Esophagus muscularis mucosa (tissue), 4 donors: ENCODE data around the gene ST3GAL5. TPM values are rescaled to one million over a fixed set of nuclear protein-coding genes. Genes with fewer than 3 reads are reported as not detected.
A peak's percentile ranks its signal among the peaks of the same experiment; 100 is the strongest.

Source experiments
- DNase-seq: peaks from one replicate; pipeline ENCODE4 v3.0.0-alpha.2; 2017; ENCODE audit errors: extremely low spot score
- H3K27ac ChIP-seq, 4 donors: fragments of 200-600 bp; sonication (generic); replicated peaks in 1 of 4; 1 replicate in 3 of 4; 2 replicates in 1 of 4; pipeline ENCODE4 v1.5.1; 2016 to 2019; ENCODE audit warnings: mild to moderate bottlenecking in 1 of 4
- H3K27me3 ChIP-seq, 4 donors: fragments of 200-600 bp; sonication (generic); one replicate each; pipeline versions ENCODE4 v1.5.1 to v1.6.0; 2016 to 2019
- H3K36me3 ChIP-seq, 4 donors: fragments of 200-600 bp; sonication (generic); one replicate each; pipeline ENCODE4 v1.5.1; 2016 to 2019
- H3K4me1 ChIP-seq, 4 donors: fragments of 200-600 bp; sonication (generic); one replicate each; pipeline ENCODE4 v1.5.1; 2016 to 2019
- H3K4me3 ChIP-seq, 4 donors: fragments of 200-600 bp; sonication (generic); 1 replicate in 2 of 4; 2 replicates in 2 of 4; pipeline ENCODE4 v1.5.1; 2016 to 2019; ENCODE audit warnings: mild to moderate bottlenecking in 4 of 4, moderate library complexity in 1 of 4
- H3K9me3 ChIP-seq, 4 donors: fragments of 200-600 bp; sonication (generic); 1 replicate in 3 of 4; 2 replicates in 1 of 4; pipeline ENCODE4 v1.5.1; 2016 to 2019
- EP300 ChIP-seq: sonication (generic); formaldehyde crosslinking; IDR thresholded peaks from one replicate; pipeline ENCODE4 v1.6.1; 2017; ENCODE audit warnings: antibody characterized with exemption
- POLR2A ChIP-seq: fragments of 450-650 bp; IDR thresholded peaks from one replicate; pipeline ENCODE4 v1.6.1; 2017; ENCODE audit warnings: antibody characterized with exemption, moderate library complexity, mild to moderate bottlenecking, low read depth
- POLR2AphosphoS5 ChIP-seq, 2 donors: sonication (generic); formaldehyde crosslinking; IDR thresholded peaks; one replicate each; pipeline ENCODE4 v1.6.1; 2017; ENCODE audit warnings: antibody characterized with exemption in 2 of 2
- WGBS: methylation state at CpG from one replicate; pipeline ENCODE4 v1.1.5; 2018; 5-methylcytosine and 5-hydroxymethylcytosine counted together
- intact Hi-C: fragments of 100-400 bp; cut with DNase I; formaldehyde crosslinking; loops from one replicate; pipeline ENCODE4 v1.15.1; 2023
- total RNA-seq, 4 donors: library from RNA; depleted of rRNA; stranded (reverse); fragments of >200 nt; gene quantifications; one replicate each; pipeline versions ENCODE4 v1.1.0 to v1.2.1, GENCODE V29; 2016
- TF ChIP-seq, protein P1 (sequence below), 3 experiments: fragments of 200-600 bp in 2 of 3; fragments of 450-650 bp in 1 of 3; sonication (generic) in 2 of 3; IDR thresholded peaks; one replicate each; pipeline ENCODE4 v1.5.1; 2017 to 2019; ENCODE audit warnings: antibody characterized with exemption in 3 of 3, mild to moderate bottlenecking in 2 of 3, moderate library complexity in 1 of 3

The ST3GAL5 gene
- total RNA-seq, 4 donors from 2014 or later: 11.3 to 21.6 (median 19.4) TPM

DNA sequence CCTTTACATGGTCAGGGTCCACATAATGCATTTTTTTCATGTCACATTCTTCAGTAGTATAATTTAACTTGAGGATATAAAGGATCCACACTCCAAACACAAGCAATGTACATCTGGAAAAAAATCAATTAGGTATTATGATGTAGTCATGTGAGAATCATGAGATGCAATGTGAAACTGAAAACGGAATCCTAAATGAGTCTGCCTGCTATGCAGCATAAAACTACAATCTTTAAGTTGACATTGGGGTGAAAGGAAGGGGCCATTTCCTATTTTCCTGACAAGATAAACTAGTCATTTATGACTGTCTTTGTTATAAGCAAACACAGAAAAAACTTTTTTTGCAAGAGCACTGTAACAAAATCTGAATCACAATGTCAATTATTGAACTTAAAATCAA, 27.6 kb downstream of the ST3GAL5 start:
- H3K4me3 ChIP-seq: no peak overlapping the region
- TF ChIP-seq, protein P1, sequence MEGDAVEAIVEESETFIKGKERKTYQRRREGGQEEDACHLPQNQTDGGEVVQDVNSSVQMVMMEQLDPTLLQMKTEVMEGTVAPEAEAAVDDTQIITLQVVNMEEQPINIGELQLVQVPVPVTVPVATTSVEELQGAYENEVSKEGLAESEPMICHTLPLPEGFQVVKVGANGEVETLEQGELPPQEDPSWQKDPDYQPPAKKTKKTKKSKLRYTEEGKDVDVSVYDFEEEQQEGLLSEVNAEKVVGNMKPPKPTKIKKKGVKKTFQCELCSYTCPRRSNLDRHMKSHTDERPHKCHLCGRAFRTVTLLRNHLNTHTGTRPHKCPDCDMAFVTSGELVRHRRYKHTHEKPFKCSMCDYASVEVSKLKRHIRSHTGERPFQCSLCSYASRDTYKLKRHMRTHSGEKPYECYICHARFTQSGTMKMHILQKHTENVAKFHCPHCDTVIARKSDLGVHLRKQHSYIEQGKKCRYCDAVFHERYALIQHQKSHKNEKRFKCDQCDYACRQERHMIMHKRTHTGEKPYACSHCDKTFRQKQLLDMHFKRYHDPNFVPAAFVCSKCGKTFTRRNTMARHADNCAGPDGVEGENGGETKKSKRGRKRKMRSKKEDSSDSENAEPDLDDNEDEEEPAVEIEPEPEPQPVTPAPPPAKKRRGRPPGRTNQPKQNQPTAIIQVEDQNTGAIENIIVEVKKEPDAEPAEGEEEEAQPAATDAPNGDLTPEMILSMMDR (IDR thresholded peaks at IDR 0.05): no peak
- TF ChIP-seq POLR2A (no peak), POLR2AphosphoS5 (IDR thresholded peaks at IDR 0.05) (no peak), EP300 (no peak)
- peaks cover 0 to 32% (median 2%) of the 10 kb centered on the region in 4 donors for H3K36me3 ChIP-seq
- H3K27ac ChIP-seq: no peak overlapping the region
- 50% methylated on average over 1 of the region's 1 CpG for WGBS
- intact Hi-C loops: no loop called here
- H3K4me1 ChIP-seq: peaks cover 0 to 13% (median 7%) of the 10 kb centered on the region in 4 donors
- no peaks in the 10 kb centered on the region for H3K9me3 ChIP-seq
- no peaks in the 10 kb centered on the region for H3K27me3 ChIP-seq
- no peak for DNase-seq

DNA sequence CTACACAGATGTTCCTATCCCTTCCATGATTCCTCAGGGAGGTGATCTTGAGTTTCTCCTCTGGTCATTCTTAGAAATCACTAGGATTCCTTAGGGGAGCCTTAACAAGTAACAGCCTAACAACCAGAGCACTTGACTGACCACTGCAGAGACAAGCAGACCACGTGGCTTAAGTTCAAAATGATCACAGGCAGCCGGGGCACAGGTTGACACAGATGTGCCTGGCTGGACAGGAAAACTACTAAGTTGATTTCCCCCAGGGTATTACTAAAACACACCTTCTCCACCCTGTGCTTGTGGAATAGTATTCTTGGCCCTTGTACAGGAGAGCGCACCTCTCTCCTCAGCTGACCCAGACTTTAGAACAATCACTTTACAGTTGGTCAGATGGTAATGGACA, 29.9 kb downstream of the ST3GAL5 start:
- peaks cover 0 to 32% (median 2%) of the 10 kb centered on the region in 4 donors for H3K36me3 ChIP-seq
- WGBS: 75% methylated on average over 3 of the region's 3 CpGs
- TF ChIP-seq, protein P1 (IDR thresholded peaks at IDR 0.05): no peak
- no peak for TF ChIP-seq POLR2A
- no peak for TF ChIP-seq EP300
- no peak for TF ChIP-seq POLR2AphosphoS5 (IDR thresholded peaks at IDR 0.05)

DNA sequence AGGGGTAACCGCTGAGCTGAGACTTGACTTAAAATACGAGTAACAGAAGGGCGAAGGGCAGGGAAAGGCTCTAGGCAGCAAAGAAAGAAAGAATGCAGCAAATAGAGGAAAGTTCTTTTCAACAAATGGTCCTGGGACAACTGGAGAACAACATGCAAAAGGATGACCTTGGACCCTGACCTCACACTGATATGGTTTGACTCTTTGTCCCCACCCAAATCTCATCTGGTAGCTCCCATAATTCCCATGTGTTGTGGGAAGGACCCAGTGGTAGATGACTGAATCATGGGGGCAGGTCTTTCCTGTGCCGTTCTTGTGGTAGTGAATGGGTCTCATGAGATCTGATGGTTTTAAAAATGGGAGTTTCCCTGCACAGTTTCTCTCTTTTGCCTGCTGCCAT, 33.9 kb downstream of the ST3GAL5 start:
- DNase-seq: peak; percentile 42
- 96% methylated on average over 4 of the region's 4 CpGs for WGBS
- peaks cover 4 to 21% (median 9%) of the 10 kb centered on the region in 4 donors for H3K4me1 ChIP-seq
- intact Hi-C loops: no loop called here
- no peak for TF ChIP-seq POLR2A
- TF ChIP-seq POLR2AphosphoS5 (IDR thresholded peaks at IDR 0.05): no peak
- TF ChIP-seq, protein P1 (IDR thresholded peaks at IDR 0.05): no peak
- no peak for TF ChIP-seq EP300
- no peak overlapping the region for H3K27ac ChIP-seq
- H3K4me3 ChIP-seq: no peak overlapping the region
- no peaks in the 10 kb centered on the region for H3K9me3 ChIP-seq
- H3K36me3 ChIP-seq: peaks cover 0 to 43% (median 13%) of the 10 kb centered on the region in 4 donors
- no peaks in the 10 kb centered on the region for H3K27me3 ChIP-seq

More for the DNA sequence above, 29.9 kb downstream of the ST3GAL5 start:
- Histone ChIP-seq H3K4me1 (peaks cover 0 to 4% (median 0%) of the 10 kb centered on the region in 4 donors), H3K4me3 (no peak overlapping the region), H3K27me3 (no peaks in the 10 kb centered on the region), H3K9me3 (no peaks in the 10 kb centered on the region), H3K27ac (no peak overlapping the region)
- intact Hi-C loops: no loop called here
- no peak for DNase-seq

DNA sequence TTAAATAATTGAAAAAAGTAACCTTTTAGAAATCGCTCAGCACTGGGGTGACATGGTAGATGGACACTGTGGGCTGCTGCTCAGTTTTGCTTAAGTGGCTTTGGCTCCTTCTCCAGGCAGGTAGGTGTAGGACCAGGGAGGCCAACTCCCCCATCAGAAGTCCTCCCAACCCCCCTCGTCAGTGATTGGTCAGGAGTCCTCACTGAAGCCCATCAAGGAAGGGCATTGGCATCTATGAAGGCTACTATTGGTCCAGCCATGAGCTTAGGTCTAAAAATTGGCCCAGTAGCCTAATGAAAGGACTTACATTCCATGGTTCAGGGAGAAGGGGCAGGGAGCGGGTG, 34.7 kb downstream of the ST3GAL5 start:
- WGBS: 72% methylated on average over 2 of the region's 3 CpGs
- H3K4me3 ChIP-seq: no peak overlapping the region
- TF ChIP-seq EP300: no peak
- TF ChIP-seq POLR2AphosphoS5 (IDR thresholded peaks at IDR 0.05): no peak
- TF ChIP-seq POLR2A: no peak
- TF ChIP-seq, protein P1 (IDR thresholded peaks at IDR 0.05): no peak
- H3K27ac ChIP-seq: peak overlapping the region in 2 of 4 donors; percentile 24 to 42
- peaks cover 0 to 40% (median 12%) of the 10 kb centered on the region in 4 donors for H3K36me3 ChIP-seq
- DNase-seq: peak; percentile 80
- H3K9me3 ChIP-seq: no peaks in the 10 kb centered on the region
- H3K4me1 ChIP-seq: peaks cover 4 to 21% (median 9%) of the 10 kb centered on the region in 4 donors
- intact Hi-C loops: no loop called here
- no peaks in the 10 kb centered on the region for H3K27me3 ChIP-seq
